ENCODE results near the gene TBC1D4.
"Not testable (repeated sequence)": the region's sequence is repeated elsewhere in the genome, so short reads cannot be mapped to it uniquely, and the experiment has no call there.

The TBC1D4 gene

DNA sequence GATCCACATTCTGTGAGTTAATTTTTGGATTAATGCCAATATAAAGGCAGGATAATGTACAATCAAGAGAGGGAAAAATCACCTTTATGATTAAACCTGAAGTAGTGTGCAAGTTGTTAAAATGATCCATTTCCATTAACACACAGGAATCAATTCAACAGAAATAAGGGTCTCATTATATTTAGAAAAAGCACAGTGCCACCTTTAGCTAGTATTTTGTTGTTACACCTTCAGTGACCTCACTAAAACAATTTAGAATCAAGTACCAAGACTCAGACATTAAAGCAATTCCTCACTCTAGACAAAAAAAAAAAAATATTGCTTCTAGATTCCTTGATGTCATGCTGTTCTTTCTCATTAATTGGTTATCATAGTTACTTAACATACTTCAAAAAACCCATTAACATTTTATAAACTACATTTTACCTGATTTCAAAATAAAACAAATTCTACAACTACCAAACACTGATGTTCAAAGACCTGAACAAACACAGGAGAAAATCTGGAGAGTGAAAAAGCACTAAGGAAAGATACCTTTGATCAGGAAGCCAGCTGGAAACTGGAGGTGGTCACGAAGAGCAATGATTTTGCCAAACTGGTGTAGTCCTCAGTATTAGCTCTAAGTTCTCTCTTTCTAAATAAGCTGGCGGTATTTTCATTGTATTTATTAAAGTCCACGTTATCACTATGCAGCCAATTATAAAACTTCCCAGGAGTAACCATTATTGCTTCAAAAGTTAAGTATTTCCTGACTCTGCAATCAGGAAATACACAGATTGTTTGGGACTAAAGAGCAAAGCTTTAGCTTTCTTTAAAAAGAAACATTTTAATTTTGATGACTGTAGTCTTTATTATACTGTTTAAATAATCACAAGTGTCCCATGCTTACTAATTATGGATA is 115.3 kb downstream of the TBC1D4 start:
- DNase-seq (ENCODE audit: low read depth, low spot score): no peak
- peak overlapping the region; percentile 63 for H3K27ac ChIP-seq

DNA sequence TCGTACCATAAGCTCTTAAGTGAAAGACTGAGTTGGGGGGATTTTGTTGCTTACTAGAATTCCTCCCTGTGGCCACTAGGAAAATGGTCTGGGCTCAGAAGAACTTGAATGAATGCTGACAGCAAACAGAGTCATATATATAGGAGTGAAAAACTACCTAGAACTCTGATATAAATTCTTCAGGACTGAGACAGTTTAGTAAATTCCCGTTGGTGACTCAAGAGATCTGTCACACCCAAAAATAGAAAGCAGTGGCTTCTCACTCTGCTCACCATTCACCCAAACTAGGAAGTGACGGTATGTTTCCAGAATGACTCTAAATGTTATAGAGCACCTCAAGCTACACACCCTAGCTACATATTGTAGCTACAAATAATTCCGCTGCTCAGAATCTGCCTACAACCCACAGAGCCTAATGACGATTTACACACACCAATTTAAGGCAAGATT is 116.2 kb downstream of the TBC1D4 start:
- DNase-seq (ENCODE audit: low read depth, low spot score): no peak
- peak overlapping the region; percentile 63 for H3K27ac ChIP-seq

DNA sequence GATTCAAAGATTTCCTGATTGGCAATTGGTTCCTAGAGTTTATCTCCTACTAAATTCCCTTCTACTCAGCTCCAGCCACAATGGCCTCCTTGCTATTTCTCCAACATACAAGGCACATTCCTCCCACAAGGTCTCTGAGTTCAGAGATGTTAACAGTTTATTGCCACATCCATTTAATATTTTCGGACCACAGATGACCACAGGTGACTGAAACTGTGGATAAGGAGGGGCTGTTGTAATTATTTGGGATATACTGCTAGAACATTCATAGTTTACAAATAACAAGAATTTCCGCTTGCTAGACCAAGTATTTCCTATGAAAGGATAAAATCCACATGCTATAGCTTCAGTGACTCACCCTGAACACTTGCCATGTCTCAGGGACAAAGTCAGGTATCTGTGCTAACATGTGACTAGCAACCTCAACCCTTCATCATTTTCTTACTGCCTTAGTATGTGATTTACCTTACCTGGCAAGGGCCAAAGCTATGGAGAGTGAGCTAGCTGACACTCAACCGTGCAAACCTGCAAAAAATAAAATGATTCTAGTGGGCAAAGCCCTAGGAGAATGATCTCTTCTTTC is 117.7 kb downstream of the TBC1D4 start:
- DNase-seq (ENCODE audit: low read depth, low spot score): no peak
- H3K27ac ChIP-seq: peak overlapping the region; percentile 63

DNA sequence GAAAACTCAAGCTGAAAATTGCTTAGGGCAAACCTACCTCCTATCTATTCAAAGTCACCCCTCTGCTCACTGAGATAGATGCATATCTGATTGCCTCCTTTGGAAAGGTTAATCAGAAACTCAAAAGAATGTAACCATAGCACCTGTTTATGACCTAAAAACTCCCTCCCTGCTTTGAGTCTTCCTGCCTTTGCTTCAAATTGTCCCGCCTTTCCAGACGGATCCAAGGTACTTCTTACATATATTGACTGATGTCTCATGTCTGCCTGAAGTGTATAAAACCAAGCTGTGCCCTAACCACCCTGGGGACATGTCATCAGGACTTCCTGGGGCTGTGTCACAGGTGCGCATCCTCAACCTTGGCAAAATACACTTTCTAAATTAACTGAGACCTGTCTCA is 118.6 kb downstream of the TBC1D4 start:
- DNase-seq (ENCODE audit: low read depth, low spot score): no peak
- no peak overlapping the region for H3K27ac ChIP-seq

DNA sequence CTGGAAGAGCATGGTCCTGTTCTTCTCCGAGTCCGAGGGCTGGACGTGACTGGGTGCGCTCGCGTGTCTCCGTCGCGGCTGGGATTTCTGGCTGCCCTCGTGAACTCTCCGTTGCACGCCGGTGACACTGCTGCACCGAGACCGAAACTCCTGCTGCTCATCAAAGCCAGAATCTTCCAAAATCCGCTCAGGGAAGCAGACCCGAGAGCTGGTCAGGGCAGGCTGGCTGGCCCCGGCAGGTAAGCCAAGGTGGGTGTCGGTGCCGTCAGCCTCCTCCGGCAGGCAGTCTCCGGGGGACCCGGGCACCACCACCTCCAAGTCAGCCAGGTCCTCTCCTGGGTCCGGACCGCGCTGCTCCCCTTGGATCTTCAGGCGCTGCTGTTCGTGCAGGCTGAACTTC is 119.9 kb downstream of the TBC1D4 start:
- no peak for DNase-seq (ENCODE audit: low read depth, low spot score)
- no peak overlapping the region for H3K27ac ChIP-seq

DNA sequence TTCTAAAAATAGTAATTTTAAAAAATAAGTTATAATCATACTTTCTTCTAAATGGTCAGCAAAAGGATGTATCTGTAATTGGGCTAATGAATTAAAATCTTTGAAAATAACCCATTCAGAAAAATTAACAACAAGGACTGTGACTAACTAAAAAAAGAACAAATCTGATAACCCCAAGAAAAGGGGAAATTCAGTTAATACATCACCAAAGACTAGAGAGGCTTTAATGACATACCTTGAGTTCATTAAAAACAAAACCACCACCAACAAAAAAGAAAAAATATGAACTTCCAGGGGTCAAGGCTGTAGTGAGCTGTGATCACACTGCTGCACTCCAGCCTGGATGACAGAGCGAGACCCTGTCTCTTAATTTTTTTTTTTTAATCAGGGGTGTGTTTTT is 121.8 kb downstream of the TBC1D4 start:
- no peak overlapping the region for H3K27ac ChIP-seq
- DNase-seq (ENCODE audit: low read depth, low spot score): no peak

DNA sequence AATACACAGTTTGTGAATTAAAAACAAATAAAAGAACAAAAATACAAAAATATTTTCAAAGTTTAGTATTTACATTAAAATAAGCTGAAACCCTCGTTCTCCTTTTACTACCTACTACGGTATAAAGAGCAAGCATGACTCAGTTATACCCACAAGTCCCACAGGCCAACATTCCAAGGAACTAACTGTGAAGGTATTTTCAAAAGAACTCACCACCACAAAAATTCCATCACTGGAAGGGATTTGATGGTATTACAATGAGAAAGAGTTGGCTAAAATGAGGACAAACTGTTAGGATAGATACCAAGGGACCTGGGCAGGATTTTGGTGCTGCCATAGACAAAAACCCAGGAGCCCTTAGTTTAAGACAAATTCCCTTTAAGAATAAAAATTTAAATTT is 122.7 kb downstream of the TBC1D4 start:
- peak; percentile 54 for DNase-seq (ENCODE audit: low read depth, low spot score)
- H3K27ac ChIP-seq: peak overlapping the region; percentile 17

DNA sequence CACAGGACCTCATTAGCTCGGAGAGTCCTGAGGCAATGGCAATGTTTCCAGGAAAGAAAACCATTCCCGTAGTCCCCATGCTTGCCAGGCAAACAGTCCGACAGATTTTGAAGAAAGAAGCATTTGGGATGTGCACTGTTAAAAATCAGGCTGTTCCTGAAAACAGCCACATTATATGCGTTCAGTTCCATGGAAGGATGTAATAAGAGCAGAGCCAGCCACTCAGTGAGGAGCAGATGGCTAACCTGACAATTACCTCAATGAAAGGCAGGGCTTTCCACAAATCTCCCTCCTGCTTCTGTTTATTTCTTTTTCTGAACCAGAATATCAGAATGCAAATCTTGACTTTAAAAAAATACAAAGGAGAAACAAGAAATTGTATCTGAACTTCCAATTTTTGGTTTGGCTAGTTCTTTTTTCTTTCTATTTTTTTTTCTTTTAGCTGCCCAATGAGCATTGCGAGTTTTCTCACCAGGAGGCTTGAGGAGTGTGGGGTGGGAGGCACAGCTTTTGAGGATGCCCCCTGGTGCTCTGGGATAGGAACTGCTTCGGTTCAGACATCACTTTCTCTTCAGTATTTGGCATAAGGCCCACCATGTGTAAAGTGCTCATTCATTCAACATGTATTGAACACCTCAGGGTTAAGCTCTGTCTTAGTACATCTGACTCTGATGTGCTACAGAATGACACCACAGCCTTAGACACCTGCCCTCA is 124.2 kb downstream of the TBC1D4 start:
- H3K27ac ChIP-seq: no peak overlapping the region

DNA sequence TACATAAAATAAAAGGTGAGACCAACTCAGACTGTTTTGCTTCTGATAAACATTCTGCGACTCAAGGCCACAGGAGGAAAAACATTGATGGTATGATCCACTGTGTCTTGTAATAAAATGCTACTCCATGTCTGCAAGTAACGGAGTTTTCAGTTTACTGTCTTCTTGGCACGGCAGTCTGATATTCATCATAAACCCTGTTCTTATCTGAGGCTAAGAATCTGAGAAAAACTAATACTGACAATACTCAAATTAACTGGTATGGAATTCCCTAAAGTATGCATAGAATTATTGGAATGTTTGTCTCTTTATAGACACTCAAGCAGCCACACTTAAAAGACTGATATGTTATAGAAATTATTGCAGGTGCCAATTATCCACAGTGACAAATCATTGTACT is 125.5 kb downstream of the TBC1D4 start:
- no peak overlapping the region for H3K27ac ChIP-seq
- DNase-seq (ENCODE audit: low read depth, low spot score): no peak

More for the DNA sequence above, 124.2 kb downstream of the TBC1D4 start:
- DNase-seq (ENCODE audit: low read depth, low spot score): no peak

DNA sequence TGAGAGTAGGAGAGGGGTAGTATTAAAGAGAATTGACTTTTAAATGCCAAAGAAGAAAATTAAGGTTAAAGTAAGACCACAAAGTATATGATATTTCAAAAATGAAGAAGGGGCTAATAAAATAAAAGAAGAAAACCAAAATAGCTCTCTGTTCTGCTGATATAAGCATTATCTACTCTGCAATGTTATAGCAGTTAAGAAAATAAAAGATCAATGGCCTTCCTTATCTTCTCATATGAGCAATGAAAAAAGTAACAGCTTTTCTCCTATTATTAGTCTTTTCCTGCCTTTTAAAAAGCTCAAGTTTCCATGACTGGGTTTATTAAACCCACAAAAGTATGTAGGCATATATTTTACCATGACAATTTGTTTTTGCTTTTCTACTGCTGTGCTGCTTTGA is 126.4 kb downstream of the TBC1D4 start:
- DNase-seq (ENCODE audit: low read depth, low spot score): no peak
- H3K27ac ChIP-seq: no peak overlapping the region

DNA sequence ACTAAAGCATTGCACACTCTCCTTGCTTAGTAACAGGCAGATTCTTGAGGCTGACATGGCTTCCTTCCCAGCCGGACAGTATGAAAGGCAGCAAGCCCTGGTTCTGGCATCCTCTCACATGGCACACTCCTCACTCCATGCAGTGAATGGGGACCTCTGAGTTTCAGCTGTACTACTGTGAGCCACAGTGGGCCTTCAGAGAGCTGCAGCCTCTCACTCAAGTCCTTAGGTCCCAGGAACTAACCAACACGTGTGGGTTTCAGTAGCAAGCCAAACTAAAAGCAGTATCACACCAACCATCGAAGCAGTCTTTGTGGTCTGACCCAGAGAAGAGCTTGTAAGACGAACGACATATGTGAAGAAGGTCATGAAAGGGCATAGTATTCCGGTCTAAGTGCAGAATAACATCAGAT is 128.2 kb downstream of the TBC1D4 start:
- H3K27ac ChIP-seq: no peak overlapping the region
- DNase-seq (ENCODE audit: low read depth, low spot score): no peak

DNA sequence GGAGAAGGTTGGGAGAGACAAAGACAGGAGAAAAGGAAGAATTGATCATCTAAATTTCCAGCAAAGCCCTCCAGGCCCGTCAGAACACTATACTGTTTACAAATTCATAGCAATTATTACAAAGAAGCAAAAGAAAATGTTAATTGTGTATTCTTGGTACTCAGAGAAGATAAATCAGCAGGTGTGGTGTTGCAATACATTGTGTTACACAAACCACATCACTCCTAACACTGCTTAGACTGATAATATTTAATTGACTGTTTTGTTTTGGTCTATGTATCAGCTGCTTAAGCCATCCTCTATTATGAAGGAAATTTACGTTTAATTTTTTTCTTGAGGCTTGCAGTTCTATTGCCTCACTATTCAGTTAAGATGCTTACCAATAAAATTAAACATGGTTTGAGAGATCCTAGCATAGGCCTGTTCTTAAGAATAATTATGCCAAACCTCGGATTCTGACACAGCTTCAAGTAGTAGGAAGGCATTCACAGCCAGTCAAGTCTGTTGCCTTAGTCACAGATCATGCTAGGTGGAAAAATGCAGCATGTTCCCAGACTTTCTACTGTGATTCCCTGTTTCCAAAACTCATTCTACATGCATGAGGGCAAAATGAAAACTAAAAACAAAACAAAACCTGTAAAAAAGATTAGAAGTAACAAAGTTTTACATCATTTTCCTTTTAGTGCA is 129.2 kb downstream of the TBC1D4 start:
- DNase-seq (ENCODE audit: low read depth, low spot score): no peak
- H3K27ac ChIP-seq: no peak overlapping the region

DNA sequence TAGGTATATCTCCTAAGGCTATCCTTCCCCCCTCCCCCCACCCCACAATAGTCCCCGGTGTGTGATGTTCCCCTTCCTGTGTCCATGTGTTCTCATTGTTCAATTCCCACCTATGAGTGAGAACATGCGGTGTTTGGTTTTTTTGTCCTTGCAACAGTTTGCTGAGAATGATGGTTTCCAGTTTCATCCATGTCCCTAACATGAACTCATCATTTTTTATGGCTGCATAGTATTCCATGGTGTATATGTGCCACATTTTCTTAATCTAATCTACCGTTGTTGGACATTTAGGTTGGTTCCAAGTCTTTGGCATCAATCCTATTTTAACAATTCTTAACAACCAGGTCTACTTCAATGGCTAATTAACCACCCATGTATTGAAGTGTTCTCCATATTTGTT is 130.4 kb downstream of the TBC1D4 start:
- not testable (repeated sequence) for DNase-seq (ENCODE audit: low read depth, low spot score); H3K27ac ChIP-seq

DNA sequence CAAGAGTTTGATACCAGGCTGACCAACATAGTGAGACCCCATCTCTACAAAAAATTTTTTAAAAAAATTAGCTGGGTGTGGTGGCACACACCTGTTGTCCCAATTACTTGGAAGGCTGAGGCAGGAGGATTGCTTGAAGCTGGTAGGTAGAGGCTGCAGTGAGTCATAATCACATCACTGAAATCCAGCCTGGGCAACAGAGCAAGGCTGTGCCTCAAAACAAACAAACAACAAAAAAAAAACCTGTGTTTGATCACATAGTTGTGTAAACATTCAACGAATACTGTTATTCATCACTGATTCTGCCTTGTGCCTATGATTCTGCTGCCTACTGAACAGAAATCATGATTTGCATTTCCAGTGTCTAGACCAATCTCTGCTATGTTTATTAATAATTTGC is 134.0 kb downstream of the TBC1D4 start:
- H3K27ac ChIP-seq: peak overlapping the region; percentile 44
- no peak for DNase-seq (ENCODE audit: low read depth, low spot score)

DNA sequence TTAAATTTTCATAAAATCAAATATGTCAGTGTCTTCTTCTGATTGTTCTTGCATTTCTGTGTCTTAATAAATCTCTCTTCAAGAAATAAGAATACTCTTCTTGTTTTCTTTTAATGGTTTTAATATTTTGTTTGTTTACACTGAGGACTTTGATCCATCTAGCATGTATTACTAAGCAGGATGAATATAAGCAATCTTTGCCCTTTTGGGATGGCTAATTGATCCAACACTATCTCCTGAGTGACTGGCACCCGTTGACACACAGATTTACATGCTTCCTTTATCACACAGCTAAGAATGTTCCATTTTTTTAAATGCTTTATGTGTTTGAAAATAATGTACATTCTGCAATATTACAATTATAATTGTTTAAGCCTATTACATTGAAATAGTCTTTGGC is 134.5 kb downstream of the TBC1D4 start:
- DNase-seq (ENCODE audit: low read depth, low spot score): no peak
- H3K27ac ChIP-seq: no peak overlapping the region

DNA sequence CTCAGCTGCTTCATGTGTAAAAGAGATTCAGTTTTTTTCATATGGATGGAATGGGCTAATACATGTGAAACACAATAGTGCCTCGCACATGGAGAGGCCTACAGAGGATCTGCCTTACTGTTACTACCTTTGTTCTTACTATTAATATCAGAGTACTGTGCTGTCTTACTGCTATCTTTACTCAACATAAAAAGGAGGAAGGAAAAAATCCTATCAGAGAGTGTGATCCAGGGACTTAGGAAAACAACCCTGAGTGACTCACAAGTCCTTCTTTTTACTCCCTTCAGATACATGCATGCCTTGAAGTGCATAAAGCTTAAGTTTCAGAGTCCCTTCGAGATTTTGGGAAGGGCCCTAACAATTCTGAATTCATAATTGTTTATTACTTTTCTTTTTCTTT is 136.8 kb downstream of the TBC1D4 start:
- H3K27ac ChIP-seq: no peak overlapping the region
- no peak for DNase-seq (ENCODE audit: low read depth, low spot score)

DNA sequence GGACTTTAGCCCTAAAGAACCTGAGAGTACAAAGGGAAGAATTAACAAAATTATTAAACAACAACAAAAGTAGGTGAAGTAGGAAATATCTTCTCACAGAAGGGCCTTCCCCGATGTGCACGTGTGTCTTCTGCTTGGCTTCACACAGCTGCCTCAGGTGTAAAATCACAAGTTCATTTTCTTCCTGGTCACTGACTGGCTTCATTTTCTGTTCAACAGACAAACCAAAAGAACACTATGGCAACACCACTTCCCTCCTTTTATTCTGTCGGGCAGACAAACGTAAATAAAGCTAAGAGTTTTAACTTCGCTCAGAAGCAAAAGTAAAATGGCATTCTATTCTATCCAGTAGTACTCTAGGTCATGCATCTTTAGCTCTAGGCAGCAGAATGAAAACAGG is 140.9 kb downstream of the TBC1D4 start:
- H3K27ac ChIP-seq: no peak overlapping the region
- DNase-seq (ENCODE audit: low read depth, low spot score): no peak

DNA sequence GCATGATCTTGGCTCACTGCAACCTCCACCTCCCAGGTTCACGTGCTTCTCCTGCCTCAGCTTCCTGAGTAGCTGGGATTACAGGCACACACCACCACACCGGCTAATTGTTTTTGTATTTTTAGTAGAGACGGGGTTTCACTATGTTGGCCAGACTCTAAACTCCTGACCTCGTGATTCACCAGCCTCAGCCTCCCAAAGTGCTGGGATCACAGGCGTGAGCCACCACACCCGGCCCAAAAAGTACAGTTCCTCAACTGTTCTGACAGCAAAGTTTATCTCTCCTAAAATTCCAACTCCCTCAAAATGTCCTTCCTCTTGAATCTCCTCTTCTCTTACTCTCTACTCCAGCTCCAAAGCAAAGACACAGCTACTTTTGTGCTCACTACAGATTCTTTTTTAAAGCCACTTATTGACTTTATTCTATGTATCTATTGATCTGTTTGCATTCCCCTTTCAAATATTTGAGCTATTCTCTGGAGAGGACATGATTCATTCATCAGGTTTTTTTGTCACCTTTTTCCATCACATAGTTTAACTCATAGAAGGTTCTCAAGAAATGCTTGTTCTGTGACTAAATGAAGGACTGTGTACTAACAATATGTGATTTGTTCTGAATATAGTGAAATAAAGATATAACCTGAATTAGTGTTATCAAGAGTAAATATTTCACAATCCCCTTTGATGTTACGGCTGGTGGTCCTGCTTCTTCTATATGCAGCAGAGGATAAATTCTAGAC is 142.2 kb downstream of the TBC1D4 start:
- H3K27ac ChIP-seq: no peak overlapping the region
- no peak for DNase-seq (ENCODE audit: low read depth, low spot score)

DNA sequence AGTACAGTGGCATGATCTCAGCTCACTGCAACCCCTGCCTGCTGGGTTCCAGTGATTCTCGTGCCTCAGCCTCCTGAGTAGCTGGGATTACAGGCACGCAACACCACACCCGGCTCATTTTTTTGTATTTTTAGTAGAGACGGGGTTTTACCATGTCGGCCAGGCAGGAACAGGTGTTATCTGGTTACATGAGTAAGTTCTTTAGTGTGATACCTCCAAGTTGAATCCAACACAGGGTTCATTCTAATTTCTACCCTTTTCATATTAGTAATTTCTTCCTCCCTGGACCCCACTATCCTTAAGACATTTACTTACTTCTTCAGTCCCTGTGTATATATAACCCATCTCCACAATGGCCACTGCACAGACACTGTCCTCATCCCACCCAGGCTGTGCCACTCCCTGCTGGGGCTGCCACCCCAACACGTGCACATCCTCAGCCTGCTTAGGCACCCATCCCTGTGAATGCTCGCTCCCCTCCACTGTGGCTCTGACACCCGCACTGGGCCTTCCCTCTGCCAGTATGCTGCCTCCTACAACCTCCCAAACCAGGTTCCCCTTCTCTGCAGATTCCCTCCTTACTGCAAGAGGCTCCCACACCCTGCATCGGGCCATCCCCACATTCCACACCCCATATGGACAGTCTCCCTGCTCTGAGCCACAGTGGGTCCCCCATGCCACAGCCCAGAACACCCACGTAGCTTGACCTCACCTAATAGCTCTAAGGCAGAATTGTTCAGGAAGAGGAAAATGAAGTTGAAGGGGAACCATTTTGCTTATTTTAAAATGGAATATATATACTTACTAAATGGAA is 147.1 kb downstream of the TBC1D4 start:
- DNase-seq (ENCODE audit: low read depth, low spot score): no peak
- H3K27ac ChIP-seq: no peak overlapping the region
